LNCaP clone FGC (cell line): ENCODE measurements around the gene BMP4.

Experiments
- DNase-seq: peaks from one replicate; pipeline ENCODE4 v3.0.0-alpha.2; 2011; ENCODE audit warnings: low read depth
- H3K4me3 ChIP-seq: 2 replicates; pipeline ENCODE4 v1.5.1; 2011; ENCODE audit warnings: mild to moderate bottlenecking, low read depth, low read length, control low read depth
- CTCF ChIP-seq: IDR thresholded peaks from 2 replicates; pipeline ENCODE4 v1.5.1; 2012; ENCODE audit warnings: mild to moderate bottlenecking; ENCODE audit not compliant: control insufficient read depth, insufficient read depth; ENCODE audit errors: extremely low read depth

Gene BMP4

DNA sequence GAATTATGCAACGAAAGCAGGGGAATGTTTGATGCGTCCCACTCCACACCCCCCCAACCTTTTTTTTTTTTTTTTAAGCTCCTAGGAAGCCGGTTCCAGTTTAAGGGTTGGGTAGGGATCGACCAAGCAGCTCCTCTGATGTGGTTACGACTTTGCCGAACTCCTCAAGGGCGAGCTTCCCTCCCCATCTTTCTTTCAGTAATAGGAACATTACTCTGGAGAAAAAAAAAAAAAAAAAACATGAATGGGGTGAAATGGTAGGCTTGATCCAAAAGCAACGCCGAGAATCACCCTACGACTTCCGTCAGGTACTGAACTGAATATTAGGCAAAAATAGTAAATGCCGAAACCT lies 9.6 kb downstream of the BMP4 start:
- H3K4me3 ChIP-seq = no peak overlapping the region
- no peak for DNase-seq
- TF ChIP-seq CTCF = no peak

DNA sequence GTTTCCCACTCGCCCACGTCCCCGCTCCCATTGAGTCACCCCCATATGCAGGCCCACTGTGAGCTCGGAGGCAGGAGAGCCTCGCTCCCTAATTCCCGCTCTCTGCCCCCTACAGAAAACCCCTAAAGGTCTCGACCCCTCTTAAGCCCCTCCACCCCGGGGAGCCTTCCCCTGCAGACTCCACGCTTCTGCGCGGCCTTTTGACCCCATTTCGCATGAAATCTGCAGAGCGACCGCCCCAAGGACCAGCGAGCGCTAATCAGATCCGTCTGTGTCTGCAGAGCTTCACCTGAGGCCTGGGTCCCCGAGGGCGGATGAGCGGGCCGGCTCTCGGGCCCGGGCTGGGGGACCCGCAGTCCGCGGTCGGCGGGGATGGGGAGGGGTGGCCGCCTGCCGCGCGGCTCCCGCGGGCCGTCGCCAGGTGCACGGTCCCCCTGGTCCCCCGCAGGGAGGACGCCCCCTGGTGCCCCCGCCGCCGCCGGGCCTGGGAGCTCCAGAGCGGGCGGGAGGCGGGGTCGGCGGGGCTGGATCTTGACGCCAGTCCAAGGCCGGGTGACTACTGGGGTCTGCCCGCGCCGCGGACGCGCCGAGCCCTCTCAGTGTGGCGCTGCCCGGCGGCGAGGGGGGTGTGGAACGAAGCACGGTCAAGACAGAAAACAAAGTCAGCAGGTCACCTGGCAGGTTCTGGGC lies 10.1 kb downstream of the BMP4 start:
- no peak overlapping the region for H3K4me3 ChIP-seq

DNA sequence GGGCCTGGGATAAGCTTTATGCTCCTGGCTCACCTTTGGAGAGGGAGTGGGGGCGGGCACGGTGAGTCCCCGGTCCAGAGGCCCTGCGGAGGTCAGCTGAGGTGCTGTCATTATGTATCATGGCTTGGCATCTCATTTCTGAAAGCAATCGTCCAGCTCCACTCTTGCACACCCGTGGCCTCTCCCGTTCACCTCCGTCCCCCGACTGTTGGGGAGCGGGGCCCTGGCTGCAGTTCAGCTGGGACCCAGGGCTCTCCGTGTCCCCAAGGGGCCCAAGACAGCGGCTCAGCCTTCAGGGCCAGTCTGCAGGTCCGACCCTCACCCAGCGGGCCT lies 10.6 kb downstream of the BMP4 start:
- DNase-seq = no peak
- no peak for TF ChIP-seq CTCF

More for the DNA sequence above, 10.1 kb downstream of the BMP4 start:
- DNase-seq = no peak
- no peak for TF ChIP-seq CTCF

GRCh38 chr14:53943751-53944083 lies 12.9 kb downstream of the BMP4 start:
- DNase-seq = no peak
- no peak for TF ChIP-seq CTCF
- no peak overlapping the region for H3K4me3 ChIP-seq

More for the DNA sequence above, 10.6 kb downstream of the BMP4 start:
- no peak overlapping the region for H3K4me3 ChIP-seq

- H3K4me3 ChIP-seq = peak overlapping the region; percentile 3; the same call in 1 of the 2 replicates
- TF ChIP-seq CTCF = no peak
- peak; percentile 76 for DNase-seq
Measured at GRCh38 chr14:53942970-53943750, 13.5 kb downstream of the BMP4 start.

DNA sequence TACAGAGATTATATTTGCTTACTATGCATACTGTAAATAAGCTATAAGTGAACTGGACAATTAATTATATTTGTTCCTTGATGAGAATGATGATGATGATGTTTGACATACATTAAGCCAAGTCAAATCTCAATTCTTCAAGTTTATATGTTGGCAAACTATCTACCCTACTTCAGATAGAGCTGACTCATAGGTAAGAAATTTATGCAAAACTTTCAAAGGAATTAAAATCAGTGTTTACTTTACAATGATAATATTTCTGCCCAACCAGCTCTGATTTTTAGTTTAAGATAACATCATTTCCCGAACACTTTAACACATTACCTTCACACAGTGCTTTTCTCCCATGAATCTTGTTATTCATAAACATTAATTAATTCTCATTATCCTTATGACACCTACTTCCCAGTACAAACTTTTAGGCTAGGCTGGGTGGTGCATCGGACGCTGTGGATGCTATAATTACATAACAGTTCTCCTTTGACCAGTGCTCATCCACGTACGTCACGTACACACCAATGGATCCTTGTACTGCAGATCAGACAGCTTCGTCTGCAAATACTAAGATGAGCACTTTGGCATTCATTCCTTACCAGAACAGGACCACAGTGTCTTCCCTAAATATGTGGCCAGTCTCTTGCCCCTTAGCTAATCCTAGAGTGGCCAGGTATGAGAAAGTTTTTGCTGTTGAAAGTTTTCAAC lies 18.3 kb downstream of the BMP4 start:
- TF ChIP-seq CTCF = no peak

More for the DNA sequence above, 18.3 kb downstream of the BMP4 start:
- H3K4me3 ChIP-seq = no peak overlapping the region
- no peak for DNase-seq
